ENCODE data around the gene AMT. TPM values are rescaled to one million over a fixed set of nuclear protein-coding genes. Genes with fewer than 3 reads are reported as not detected.

AMT gene
- total RNA-seq, 1 donor from 2014 or later = 7.0 TPM

GRCh38 chr3:49428752-49429080 lies 6.4 kb upstream of the AMT start:
- peak overlapping the region; percentile 96 for H3K27ac Mint-ChIP-seq
- H3K27me3 Mint-ChIP-seq = no peaks in the 10 kb centered on the region
- ATAC-seq (ENCODE audit: low read depth) = peak; percentile 1
- peaks cover 17% of the 10 kb centered on the region for H3K4me1 Mint-ChIP-seq
- intact Hi-C loops (cut with micrococcal nuclease) = loop anchor here (1.0 to 5.0 kb wide), 8 partner anchors 12 to 499 kb away; partner anchors contain the start of genes DAG1, MON1A, TCTA and USP4
- H3K4me3 Mint-ChIP-seq = peak overlapping the region; percentile 92
- DNase-seq = no peak
- ChIA-PET CTCF (interaction anchor here (0.8 to 1.1 kb wide), 5 partner anchors 15 to 88 kb away, joined by 3 to 8 read pairs (median 5); partner anchors contain the start of gene USP4), POLR2A (interaction anchor here (0.6 to 2.9 kb wide), 21 partner anchors 13 to 600 kb away, joined by 3 to 69 read pairs (median 7); partner anchors contain the start of genes DAG1, GPX1, QRICH1 and RHOA)
- no peaks in the 10 kb centered on the region for H3K9me3 Mint-ChIP-seq
- H3K36me3 Mint-ChIP-seq (ENCODE audit: low read depth) = peaks cover 20% of the 10 kb centered on the region
- no peak for TF ChIP-seq CTCF (IDR thresholded peaks at IDR 0.05)

- no peak for DNase-seq
- peak overlapping the region; percentile 92 for H3K4me3 Mint-ChIP-seq
- H3K27ac Mint-ChIP-seq = peak overlapping the region; percentile 41
- ChIA-PET CTCF (no interaction called here), POLR2A (interaction anchor here (0.7 to 3.3 kb wide), 6 partner anchors 12 to 388 kb away, joined by 3 to 12 read pairs (median 4); partner anchors contain the start of genes RHOA and TCTA)
- peaks cover 23% of the 10 kb centered on the region for H3K4me1 Mint-ChIP-seq
- intact Hi-C loops (cut with micrococcal nuclease) = loop anchor here (5.0 kb wide), 1 partner anchor 500 kb away; the partner anchor contains the start of gene MON1A
- no peak for TF ChIP-seq CTCF (IDR thresholded peaks at IDR 0.05)
- peaks cover 24% of the 10 kb centered on the region for H3K36me3 Mint-ChIP-seq (ENCODE audit: low read depth)
- H3K9me3 Mint-ChIP-seq = no peaks in the 10 kb centered on the region
- no peaks in the 10 kb centered on the region for H3K27me3 Mint-ChIP-seq
- ATAC-seq (ENCODE audit: low read depth) = no peak
These were observed 5.3 kb upstream of the AMT start for GRCh38 chr3:49427586-49427985.

GRCh38 chr3:49424816-49425215 lies 2.5 kb upstream of the AMT start:
- H3K4me1 Mint-ChIP-seq = peaks cover 27% of the 10 kb centered on the region
- DNase-seq (no peak), ATAC-seq (ENCODE audit: low read depth) (no peak)
- ChIA-PET POLR2A (interaction anchor here (2.2 to 3.3 kb wide), 2 partner anchors 9 to 85 kb away, joined by 5 to 12 read pairs; partner anchors contain the start of gene USP4), CTCF (no interaction called here)
- intact Hi-C loops (cut with micrococcal nuclease) = loop anchor here (5.0 kb wide), 1 partner anchor 502 kb away; the partner anchor contains the start of gene MON1A
- no peaks in the 10 kb centered on the region for H3K27me3 Mint-ChIP-seq
- no peak overlapping the region for H3K4me3 Mint-ChIP-seq
- H3K9me3 Mint-ChIP-seq = no peaks in the 10 kb centered on the region
- TF ChIP-seq CTCF (IDR thresholded peaks at IDR 0.05) = no peak
- H3K36me3 Mint-ChIP-seq (ENCODE audit: low read depth) = peaks cover 26% of the 10 kb centered on the region
- no peak overlapping the region for H3K27ac Mint-ChIP-seq

- H3K36me3 Mint-ChIP-seq (ENCODE audit: low read depth) = peaks cover 32% of the 10 kb centered on the region
- H3K27me3 Mint-ChIP-seq = no peaks in the 10 kb centered on the region
- DNase-seq = no peak
- TF ChIP-seq CTCF (IDR thresholded peaks at IDR 0.05) = no peak
- H3K4me1 Mint-ChIP-seq = peaks cover 30% of the 10 kb centered on the region
- POLR2A ChIA-PET = interaction anchor here (0.5 to 1.5 kb wide), 4 partner anchors 19 to 82 kb away, joined by 4 to 7 read pairs (median 4); partner anchors contain the start of gene USP4
- peak overlapping the region; percentile 48 for H3K4me3 Mint-ChIP-seq
- no peak overlapping the region for H3K27ac Mint-ChIP-seq
- no peaks in the 10 kb centered on the region for H3K9me3 Mint-ChIP-seq
- CTCF ChIA-PET = no interaction called here
- intact Hi-C loops (cut with micrococcal nuclease) = no loop called here
- ATAC-seq (ENCODE audit: low read depth) = no peak
These were observed 339 bp downstream of the AMT start for GRCh38 chr3:49421890-49422378.

- peaks cover 62% of the 10 kb centered on the region for H3K4me1 Mint-ChIP-seq
- ChIA-PET POLR2A (interaction anchor here (0.7 to 3.1 kb wide), 8 partner anchors 9 to 396 kb away, joined by 3 to 45 read pairs (median 7); partner anchors contain the start of genes DAG1, NDUFAF3 and USP4), CTCF (interaction anchor here (1.2 to 2.7 kb wide), 2 partner anchors 31 to 78 kb away, joined by 4 to 22 read pairs; partner anchors contain the start of gene USP4)
- TF ChIP-seq CTCF (IDR thresholded peaks at IDR 0.05) = no peak
- no peaks in the 10 kb centered on the region for H3K9me3 Mint-ChIP-seq
- no peak overlapping the region for H3K4me3 Mint-ChIP-seq
- no peak for DNase-seq
- no peaks in the 10 kb centered on the region for H3K27me3 Mint-ChIP-seq
- peak overlapping the region; percentile 94 for H3K27ac Mint-ChIP-seq
- peaks cover 24% of the 10 kb centered on the region for H3K36me3 Mint-ChIP-seq (ENCODE audit: low read depth)
- intact Hi-C loops (cut with micrococcal nuclease) = loop anchor here (10.0 kb wide), 2 partner anchors 527 to 703 kb away; partner anchors contain the start of genes IP6K2 and RBM6
- no peak for ATAC-seq (ENCODE audit: low read depth)
These were observed 4.7 kb downstream of the AMT start for GRCh38 chr3:49417516-49418120.

Data from activated B cell treated with CpG ODN at 0.5 μM for 24 hours (primary cell).